ENCODE results near the gene RPS6KA2. TPM values are rescaled to one million over a fixed set of nuclear protein-coding genes. Genes with fewer than 3 reads are reported as not detected.

RPS6KA2 gene
- total RNA-seq, 4 donors from 2014 or later: 22.7 to 55.9 (median 40.6) TPM

GRCh38 chr6:166511316-166511715 is 115.7 kb downstream of the RPS6KA2 start:
- no peak overlapping the region for H3K4me3 ChIP-seq (ENCODE audit: low read depth, poor library complexity, severe bottlenecking)
- 79 to 87% methylated on average over 2 of the region's 2 CpGs for WGBS, 2 donors
- DNase-seq (ENCODE audit: low spot score in 2 of 2): peak in 1 of 2 donors; percentile 2
- intact Hi-C loops (cut with DNase I; ENCODE audit: low total_unique reads): no loop called here
- TF ChIP-seq, protein P1, sequence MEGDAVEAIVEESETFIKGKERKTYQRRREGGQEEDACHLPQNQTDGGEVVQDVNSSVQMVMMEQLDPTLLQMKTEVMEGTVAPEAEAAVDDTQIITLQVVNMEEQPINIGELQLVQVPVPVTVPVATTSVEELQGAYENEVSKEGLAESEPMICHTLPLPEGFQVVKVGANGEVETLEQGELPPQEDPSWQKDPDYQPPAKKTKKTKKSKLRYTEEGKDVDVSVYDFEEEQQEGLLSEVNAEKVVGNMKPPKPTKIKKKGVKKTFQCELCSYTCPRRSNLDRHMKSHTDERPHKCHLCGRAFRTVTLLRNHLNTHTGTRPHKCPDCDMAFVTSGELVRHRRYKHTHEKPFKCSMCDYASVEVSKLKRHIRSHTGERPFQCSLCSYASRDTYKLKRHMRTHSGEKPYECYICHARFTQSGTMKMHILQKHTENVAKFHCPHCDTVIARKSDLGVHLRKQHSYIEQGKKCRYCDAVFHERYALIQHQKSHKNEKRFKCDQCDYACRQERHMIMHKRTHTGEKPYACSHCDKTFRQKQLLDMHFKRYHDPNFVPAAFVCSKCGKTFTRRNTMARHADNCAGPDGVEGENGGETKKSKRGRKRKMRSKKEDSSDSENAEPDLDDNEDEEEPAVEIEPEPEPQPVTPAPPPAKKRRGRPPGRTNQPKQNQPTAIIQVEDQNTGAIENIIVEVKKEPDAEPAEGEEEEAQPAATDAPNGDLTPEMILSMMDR (IDR thresholded peaks at IDR 0.05): no peak
- no peak for TF ChIP-seq POLR2A (IDR thresholded peaks at IDR 0.05)

DNA sequence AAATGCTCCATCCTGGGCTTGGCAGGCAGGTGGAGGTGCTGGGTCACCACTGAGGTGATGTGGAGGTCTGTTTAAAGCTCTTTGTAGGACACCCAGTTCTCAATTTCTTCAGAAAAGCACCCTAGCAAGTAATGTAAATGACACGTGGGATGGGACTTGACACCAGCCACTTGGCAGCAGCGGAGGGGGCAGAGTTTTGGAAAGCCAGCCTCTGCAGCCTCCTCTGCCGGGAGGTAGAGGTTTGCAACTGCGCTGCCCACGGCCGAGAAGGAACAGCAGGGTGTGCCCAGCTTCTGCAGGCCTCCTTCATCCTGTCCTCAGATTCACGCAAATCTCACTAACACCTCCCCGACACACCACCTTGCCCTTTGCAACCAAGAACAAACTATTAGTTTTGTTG is 117.9 kb downstream of the RPS6KA2 start:
- H3K4me3 ChIP-seq (ENCODE audit: low read depth, poor library complexity, severe bottlenecking): no peak overlapping the region
- intact Hi-C loops (cut with DNase I; ENCODE audit: low total_unique reads): no loop called here
- DNase-seq (ENCODE audit: low spot score in 2 of 2): peak in 1 of 2 donors; percentile 46
- TF ChIP-seq POLR2A (IDR thresholded peaks at IDR 0.05): no peak
- TF ChIP-seq, protein P1 (IDR thresholded peaks at IDR 0.05): no peak
- 86 to 90% methylated on average over 8 of the region's 8 CpGs for WGBS, 2 donors

- intact Hi-C loops (cut with DNase I; ENCODE audit: low total_unique reads): no loop called here
- H3K4me3 ChIP-seq (ENCODE audit: low read depth, poor library complexity, severe bottlenecking): no peak overlapping the region
- TF ChIP-seq, protein P1 (IDR thresholded peaks at IDR 0.05): no peak
- no peak for TF ChIP-seq POLR2A (IDR thresholded peaks at IDR 0.05)
- DNase-seq (ENCODE audit: low spot score in 2 of 2): peak in 1 of 2 donors; percentile 61
- 88 to 91% methylated on average over 11 of the region's 11 CpGs for WGBS, 2 donors
These were observed 118.3 kb downstream of the RPS6KA2 start for GRCh38 chr6:166508726-166509125.

DNA sequence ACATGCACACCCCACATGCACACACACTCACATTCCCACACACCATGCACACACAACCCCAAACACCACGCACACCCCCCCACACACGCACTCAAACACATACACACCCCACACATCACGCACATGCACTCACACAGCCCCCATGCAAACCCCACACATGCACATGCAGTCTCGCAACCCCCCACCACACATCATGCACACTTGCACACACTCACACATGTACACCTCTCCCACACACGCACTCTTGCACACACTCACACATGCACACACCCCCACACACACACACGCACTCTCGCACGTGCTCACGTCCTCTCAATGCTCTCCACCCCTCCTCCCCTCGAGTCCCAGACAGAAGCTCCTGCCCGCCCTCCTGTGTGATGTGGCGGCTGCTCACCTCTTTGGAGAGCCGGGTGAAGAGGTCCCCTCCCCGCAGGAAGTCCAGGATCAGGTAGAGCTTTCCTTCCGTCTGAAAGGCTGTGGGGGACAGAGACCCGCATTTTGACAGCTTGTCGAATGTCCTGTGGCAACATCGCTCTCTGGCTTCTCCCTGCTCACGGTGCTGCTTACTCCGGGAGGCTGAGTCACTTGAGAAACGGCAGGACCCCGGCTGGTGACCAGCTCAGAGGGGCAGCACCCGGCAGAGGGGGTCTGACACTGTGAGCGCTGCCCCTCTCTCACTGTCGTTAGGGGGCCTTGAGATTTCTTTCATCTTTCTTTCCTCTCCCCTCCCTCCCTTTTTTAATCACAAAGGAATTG is 119.1 kb downstream of the RPS6KA2 start:
- intact Hi-C loops (cut with DNase I; ENCODE audit: low total_unique reads): no loop called here
- H3K4me3 ChIP-seq (ENCODE audit: low read depth, poor library complexity, severe bottlenecking): no peak overlapping the region
- 92 to 96% methylated on average over 25 of the region's 25 CpGs for WGBS, 2 donors
- peak in 1 of 2 donors; percentile 74 for DNase-seq (ENCODE audit: low spot score in 2 of 2)
- no peak for TF ChIP-seq POLR2A (IDR thresholded peaks at IDR 0.05)
- TF ChIP-seq, protein P1 (IDR thresholded peaks at IDR 0.05): no peak

GRCh38 chr6:166507380-166507779 is 119.7 kb downstream of the RPS6KA2 start:
- peak in 1 of 2 donors; percentile 21 for DNase-seq (ENCODE audit: low spot score in 2 of 2)
- WGBS, 2 donors: 94 to 96% methylated on average over 2 of the region's 2 CpGs
- intact Hi-C loops (cut with DNase I; ENCODE audit: low total_unique reads): no loop called here
- TF ChIP-seq, protein P1 (IDR thresholded peaks at IDR 0.05): no peak
- TF ChIP-seq POLR2A (IDR thresholded peaks at IDR 0.05): no peak
- H3K4me3 ChIP-seq (ENCODE audit: low read depth, poor library complexity, severe bottlenecking): no peak overlapping the region
